HepG2 (cell line): ENCODE data around the gene ACTN4. TPM values are rescaled to one million over a fixed set of nuclear protein-coding genes. Genes with fewer than 3 reads are reported as not detected.

ENCODE experiments used
- ATAC-seq: fragments of 200-7000 bp; cut with Tn5 transposase; 3 replicates; pipeline ENCODE4 v1.9.1; 2020; ENCODE audit warnings: mild to moderate bottlenecking, moderate library complexity
- BruUV-seq: library from RNA; stranded (reverse); fragments of 400-500 nt; replicated peaks from 2 replicates; lab custom pipeline; 2021; lab: Mats Ljungman, UMichigan
- CTCF ChIA-PET: fragments of 300-600 bp; formaldehyde crosslinking; extraction: SDS; loops from one replicate; lab custom pipeline; 2021; ENCODE audit warnings: low total read pairs, inconsistent platforms, low intra/inter-chr PET ratio; lab: Yijun Ruan, JAX
- POLR2A ChIA-PET: fragments of 350-600 bp; sonication (Branson Sonifier 250); formaldehyde crosslinking; loops from one replicate; lab custom pipeline; 2020; ENCODE audit warnings: antibody characterized with exemption, inconsistent platforms; lab: Yijun Ruan, JAX
- DNase-seq: peaks from one replicate; pipeline ENCODE4 v3.0.0-alpha.2; 2015; ENCODE audit warnings: low spot score
- FAIRE-seq: peaks from 3 replicates; lab custom pipeline; 2011; peaks lifted over from hg19 to GRCh38; lab: Jason Lieb, UNC
- H2AFZ ChIP-seq: one replicate; pipeline ENCODE4 v1.6.1; 2011; ENCODE audit warnings: low read length, inconsistent platforms
- H3K27ac ChIP-seq: fragments of 300-600 bp; 3 replicates; pipeline ENCODE4 v1.8.0; 2011; ENCODE audit warnings: mixed run types, mild to moderate bottlenecking, mixed read lengths, low read length, inconsistent platforms; ENCODE audit not compliant: insufficient read depth; ENCODE audit errors: extremely low read length
- H3K27me3 ChIP-seq, 2 experiments: fragments of 200-600 bp in 1 of 2; 2 replicates in 1 of 2; 3 replicates in 1 of 2; pipeline versions ENCODE4 v1.6.0 to v1.8.0; 2011; ENCODE audit warnings: low read length in 2 of 2, mild to moderate bottlenecking in 2 of 2, moderate library complexity in 2 of 2, inconsistent platforms in 1 of 2; ENCODE audit not compliant: insufficient read depth in 2 of 2, control insufficient read depth in 1 of 2
- H3K36me3 ChIP-seq, 2 experiments: fragments of 200-600 bp in 1 of 2; replicated peaks in 1 of 2; 2 replicates in 1 of 2; 3 replicates in 1 of 2; pipeline versions ENCODE4 v1.5.1 to v1.8.0; 2011; ENCODE audit warnings: low read length in 2 of 2, inconsistent platforms in 1 of 2; ENCODE audit not compliant: insufficient read depth in 2 of 2, control insufficient read depth in 1 of 2
- H3K4me1 ChIP-seq: 2 replicates; pipeline ENCODE4 v1.5.1; 2012; ENCODE audit warnings: low read length, inconsistent platforms; ENCODE audit not compliant: insufficient read depth
- H3K4me2 ChIP-seq: 2 replicates; pipeline ENCODE4 v1.6.0; 2011; ENCODE audit warnings: low read depth, low read length, inconsistent platforms
- H3K4me3 ChIP-seq, 3 experiments: fragments of 200-600 bp in 1 of 3; sonication (generic), shearing (Covaris generic) in 1 of 3; replicated peaks in 1 of 3; 2 replicates each; pipeline ENCODE4 v1.5.1; 2011 to 2016; ENCODE audit warnings: low read length in 3 of 3, inconsistent platforms in 2 of 3, low read depth in 2 of 3, mild to moderate bottlenecking in 2 of 3, control low read depth in 1 of 3, mixed read lengths in 1 of 3; ENCODE audit not compliant: insufficient read depth in 1 of 3
- H3K79me2 ChIP-seq: one replicate; pipeline ENCODE4 v1.6.1; 2011; ENCODE audit warnings: low read length, inconsistent platforms; ENCODE audit not compliant: insufficient read depth
- H3K9ac ChIP-seq: 2 replicates; pipeline ENCODE4 v1.6.0; 2011; ENCODE audit warnings: mild to moderate bottlenecking, low read depth, low read length, inconsistent platforms; ENCODE audit not compliant: insufficient read depth
- H3K9me3 ChIP-seq: 2 replicates; pipeline ENCODE4 v1.5.1; 2012; ENCODE audit warnings: mild to moderate bottlenecking, low read length
- H4K20me1 ChIP-seq: 2 replicates; pipeline ENCODE4 v1.6.0; 2011; ENCODE audit warnings: inconsistent platforms, mild to moderate bottlenecking, low read length, moderate library complexity; ENCODE audit not compliant: insufficient read depth
- CTCF ChIP-seq: sonication (generic); formaldehyde crosslinking; IDR thresholded peaks from 2 replicates; pipeline ENCODE4 v1.5.0; 2020; ENCODE audit warnings: mild to moderate bottlenecking, missing genetic modification reagents, moderate library complexity
- ELF3 ChIP-seq: IDR thresholded peaks from 2 replicates; pipeline ENCODE4 v1.6.1; 2016; ENCODE audit warnings: missing genetic modification reagents, missing compliant biosample characterization
- FOXK1 ChIP-seq: sonication (generic); formaldehyde crosslinking; IDR thresholded peaks from 2 replicates; pipeline ENCODE4 v1.4.0; 2020; ENCODE audit warnings: low read depth, missing genetic modification reagents, borderline replicate concordance
- KAT8 ChIP-seq: IDR thresholded peaks from 2 replicates; pipeline ENCODE4 v1.6.1; 2016; ENCODE audit warnings: missing genetic modification reagents, missing compliant biosample characterization
- KDM2A ChIP-seq: sonication (generic); formaldehyde crosslinking; IDR thresholded peaks from 2 replicates; pipeline ENCODE4 v1.4.0; 2020; ENCODE audit warnings: low read depth, missing genetic modification reagents, borderline replicate concordance
- MTERF4 ChIP-seq: sonication (generic); formaldehyde crosslinking; IDR thresholded peaks from 2 replicates; pipeline ENCODE4 v1.8.0; 2023; ENCODE audit warnings: mild to moderate bottlenecking, missing genetic modification reagents
- RARA ChIP-seq: IDR thresholded peaks from 2 replicates; pipeline ENCODE4 v1.6.1; 2016; ENCODE audit warnings: missing genetic modification reagents, missing compliant biosample characterization
- SOX13 ChIP-seq, 3 experiments: fragments of 450-650 bp in 1 of 3; sonication (generic) in 1 of 3; formaldehyde crosslinking in 1 of 3; IDR thresholded peaks in 2 of 3; conservative IDR thresholded peaks in 1 of 3; 2 replicates each; pipeline versions ENCODE4 v1.5.0 to v1.6.1; 2016 to 2020; ENCODE audit warnings: antibody characterized with exemption in 1 of 3, mild to moderate bottlenecking in 1 of 3, missing compliant biosample characterization in 1 of 3, missing genetic modification reagents in 1 of 3, moderate library complexity in 1 of 3
- SP2 ChIP-seq: sonication (generic); formaldehyde crosslinking; IDR thresholded peaks from 2 replicates; pipeline ENCODE4 v1.5.1; 2020; ENCODE audit warnings: mild to moderate bottlenecking, missing genetic modification reagents
- TFAP4 ChIP-seq: sonication (generic); IDR thresholded peaks from 2 replicates; pipeline ENCODE4 v1.6.1; 2016; ENCODE audit warnings: low read depth, borderline replicate concordance
- ZMAT3 ChIP-seq: sonication (generic); formaldehyde crosslinking; conservative IDR thresholded peaks from 2 replicates; pipeline ENCODE4 v1.7.0; 2021; ENCODE audit warnings: missing genetic modification reagents
- ZNF563 ChIP-seq: sonication (generic); formaldehyde crosslinking; IDR thresholded peaks from 2 replicates; pipeline ENCODE4 v1.8.0; 2022; ENCODE audit warnings: mild to moderate bottlenecking, moderate library complexity, missing genetic modification reagents
- ZNF710 ChIP-seq: sonication (generic); formaldehyde crosslinking; IDR thresholded peaks from 2 replicates; pipeline ENCODE4 v1.5.0; 2020; ENCODE audit warnings: mild to moderate bottlenecking, missing genetic modification reagents, borderline replicate concordance
- WGBS: methylation state at CpG from one replicate; pipeline ENCODE4 v1.1.6; 2017; ENCODE audit warnings: low lambda C conversion rate; 5-methylcytosine and 5-hydroxymethylcytosine counted together
- in situ Hi-C: cut with HindIII; loops from 2 replicates; pipeline ENCODE4 v1.10.0; 2017; ENCODE audit warnings: low pct_unique_long_range_greater_than_20kb; ENCODE audit not compliant: extremely low pct_ligation_motif_present
- intact Hi-C: fragments of 100-400 bp; cut with micrococcal nuclease; formaldehyde crosslinking; loops from one replicate; pipeline ENCODE4 v1.10.0; 2022; ENCODE audit not compliant: unreplicated experiment
- polyA plus RNA-seq, 8 experiments: library from polyadenylated mRNA; depleted of rRNA in 3 of 8; stranded (reverse) in 7 of 8; unstranded in 1 of 8; fragments of >200 nt; fragmentation: Illumina TruSeq in 4 of 8; extraction: Trizol in 4 of 8; gene quantifications; 2 replicates each; pipeline versions ENCODE4 v1.2.1 to v1.2.3, GENCODE V29; 2011 to 2016; ENCODE audit warnings: low read depth in 4 of 8, missing spikeins in 1 of 8, mixed read lengths in 1 of 8; ENCODE audit not compliant: insufficient read depth in 1 of 8
- total RNA-seq, 5 experiments: library from RNA; depleted of rRNA; stranded (reverse); fragments of >200 nt; fragmentation: Illumina TruSeq; extraction: Trizol; gene quantifications; 2 replicates each; pipeline ENCODE4 v1.2.3, GENCODE V29; 2016; ENCODE audit warnings: low read depth in 1 of 5

Gene ACTN4
- total and polyA plus RNA-seq, 2 of the 13 experiments (the other 11 are each of a cell fraction or from before 2014, with no cell fraction given), result 171 to 192 TPM

GRCh38 chr19:38632476-38633213 lies 14.8 kb upstream of the ACTN4 start (continued):
- TF ChIP-seq ZNF710 (CRISPR knock-in tag) (no peak), ZMAT3 (CRISPR knock-in tag) (no peak)

- no TSS peak for BruUV-seq
- peak; percentile 61 for FAIRE-seq
- Histone ChIP-seq H3K79me2 (no peaks in the 10 kb centered on the region), H3K9me3 (no peaks in the 10 kb centered on the region), H3K9ac (no peak overlapping the region), H2AFZ (no peak overlapping the region), H3K4me3 (no peak overlapping the region), H3K36me3 (peaks cover 5 to 6% of the 10 kb centered on the region in 2 experiments; a peak in 2 of 5 replicates), H3K27me3 (no peaks in the 10 kb centered on the region), H3K4me1 (peaks cover 18% of the 10 kb centered on the region), H3K4me2 (no peak overlapping the region), H4K20me1 (0 out of 2 replicates have a peak, but pooled peaks cover 4% of the 10 kb centered on the region), H3K27ac (no peak overlapping the region)
- peak; percentile 62 for ATAC-seq
- in situ Hi-C loops, result loop anchor here (10.0 kb wide), 1 partner anchor 90 kb away; no protein-coding TSS in a partner anchor
- intact Hi-C loops, result loop anchor here (1.0 to 5.0 kb wide), 2 partner anchors 91 to 233 kb away; partner anchors contain the start of gene FAM98C
- DNase-seq, result no peak
- ChIA-PET POLR2A (interaction anchor here (1.0 to 3.1 kb wide), 6 partner anchors 12 to 261 kb away, joined by 3 to 16 read pairs (median 6); partner anchors contain the start of genes ACTN4, EIF3K, FAM98C and PSMD8), CTCF (interaction anchor here (1.2 to 2.1 kb wide), 5 partner anchors 51 to 232 kb away, joined by 3 to 13 read pairs (median 4); partner anchors contain the start of gene FAM98C)
- 71% methylated on average over 15 of the region's 17 CpGs for WGBS
- no peak for TF ChIP-seq SOX13 (IDR thresholded peaks at IDR 0.05)
- TF ChIP-seq SOX13 (CRISPR knock-in tag; conservative IDR thresholded peaks at IDR 0.05 in 1 of 2, IDR thresholded peaks at IDR 0.05 in 1 of 2), result no peak
- peak; percentile 21; the same call in 1 of the 2 replicates for TF ChIP-seq KDM2A (CRISPR knock-in tag)
- no peak for TF ChIP-seq RARA
- TF ChIP-seq FOXK1 (CRISPR knock-in tag), result no peak
- TF ChIP-seq ELF3 (CRISPR knock-in tag), result 0 out of 2 replicates have a peak, but pooled peaks have one; percentile 34
- peak; percentile 18; the same call in 1 of the 2 replicates for TF ChIP-seq TFAP4
- TF ChIP-seq KAT8 (CRISPR knock-in tag), result 0 out of 2 replicates have a peak, but pooled peaks have one; percentile 23
- 0 out of 2 replicates have a peak, but pooled peaks have one; percentile 52 for TF ChIP-seq MTERF4 (CRISPR knock-in tag)
- peak; percentile 86 for TF ChIP-seq CTCF (CRISPR knock-in tag)
- TF ChIP-seq ZNF563 (CRISPR knock-in tag), result 0 out of 2 replicates have a peak, but pooled peaks have one; percentile 27
- no peak for TF ChIP-seq SP2 (CRISPR knock-in tag)
These were observed 12.5 kb upstream of the ACTN4 start for GRCh38 chr19:38634757-38635482.
